Adrenal gland (tissue), 5 donors: ENCODE data around the gene KEL.

ENCODE experiments used
- POLR2A ChIP-seq, 2 donors: fragments of 450-650 bp; IDR thresholded peaks; one replicate each; pipeline ENCODE4 v1.6.1; 2017; ENCODE audit warnings: antibody characterized with exemption in 2 of 2, mild to moderate bottlenecking in 2 of 2, moderate library complexity in 1 of 2
- TF ChIP-seq, protein P1 (sequence below), 6 experiments: fragments of 450-650 bp in 4 of 6; fragments of 200-600 bp in 2 of 6; sonication (generic) in 1 of 6; IDR thresholded peaks; 1 replicate in 5 of 6; 2 replicates in 1 of 6; pipeline versions ENCODE4 v1.5.1 to v1.8.0; 2016 to 2021; ENCODE audit warnings: antibody characterized with exemption in 6 of 6, mild to moderate bottlenecking in 2 of 6, moderate library complexity in 1 of 6
- donor health status: DM: no; HTN: no; CAD: no.

DNA sequence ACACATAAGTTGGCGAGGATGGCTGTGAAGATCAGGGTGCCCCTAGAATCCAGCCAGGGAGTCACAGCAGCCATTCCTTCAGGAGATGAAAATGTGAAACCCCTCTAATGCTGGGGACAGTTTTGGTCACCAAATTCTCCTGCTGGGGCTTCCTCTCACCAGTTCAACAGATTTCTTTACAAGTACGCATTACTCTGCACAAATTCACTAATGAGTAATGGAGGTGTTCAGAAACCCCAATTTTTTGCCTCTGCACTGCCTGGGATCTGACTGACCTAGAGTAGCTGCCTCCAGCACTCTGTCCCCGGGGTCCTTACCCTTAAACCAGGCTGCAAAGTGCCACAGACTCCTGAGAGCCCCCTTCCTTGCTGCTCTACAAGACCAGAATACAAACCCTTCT, 44.7 kb downstream of the KEL start:
- TF ChIP-seq, protein P1, sequence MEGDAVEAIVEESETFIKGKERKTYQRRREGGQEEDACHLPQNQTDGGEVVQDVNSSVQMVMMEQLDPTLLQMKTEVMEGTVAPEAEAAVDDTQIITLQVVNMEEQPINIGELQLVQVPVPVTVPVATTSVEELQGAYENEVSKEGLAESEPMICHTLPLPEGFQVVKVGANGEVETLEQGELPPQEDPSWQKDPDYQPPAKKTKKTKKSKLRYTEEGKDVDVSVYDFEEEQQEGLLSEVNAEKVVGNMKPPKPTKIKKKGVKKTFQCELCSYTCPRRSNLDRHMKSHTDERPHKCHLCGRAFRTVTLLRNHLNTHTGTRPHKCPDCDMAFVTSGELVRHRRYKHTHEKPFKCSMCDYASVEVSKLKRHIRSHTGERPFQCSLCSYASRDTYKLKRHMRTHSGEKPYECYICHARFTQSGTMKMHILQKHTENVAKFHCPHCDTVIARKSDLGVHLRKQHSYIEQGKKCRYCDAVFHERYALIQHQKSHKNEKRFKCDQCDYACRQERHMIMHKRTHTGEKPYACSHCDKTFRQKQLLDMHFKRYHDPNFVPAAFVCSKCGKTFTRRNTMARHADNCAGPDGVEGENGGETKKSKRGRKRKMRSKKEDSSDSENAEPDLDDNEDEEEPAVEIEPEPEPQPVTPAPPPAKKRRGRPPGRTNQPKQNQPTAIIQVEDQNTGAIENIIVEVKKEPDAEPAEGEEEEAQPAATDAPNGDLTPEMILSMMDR (IDR thresholded peaks at IDR 0.05), result no peak
- TF ChIP-seq POLR2A (IDR thresholded peaks at IDR 0.05), result no peak
